PC-3 (cell line): ENCODE measurements around the gene ZFAND4. TPM values are rescaled to one million over a fixed set of nuclear protein-coding genes. Genes with fewer than 3 reads are reported as not detected.

ENCODE experiments used
- ATAC-seq: fragments of 200-7000 bp; cut with Tn5 transposase; 2 replicates; pipeline ENCODE4 v1.9.1; 2020; ENCODE audit warnings: mild to moderate bottlenecking, moderate library complexity
- BruUV-seq: library from RNA; stranded (reverse); fragments of 400-500 nt; replicated peaks from 2 replicates; lab custom pipeline; 2021; lab: Mats Ljungman, UMichigan
- CTCF ChIA-PET: fragments of 300-600 bp; sonication (Branson Sonifier 250); formaldehyde crosslinking; loops from one replicate; lab custom pipeline; 2022; ENCODE audit warnings: antibody characterized with exemption; lab: Charles Lee
- POLR2A ChIA-PET: fragments of 300-600 bp; sonication (Branson Sonifier 250); formaldehyde crosslinking; loops from one replicate; lab custom pipeline; 2022; ENCODE audit warnings: antibody characterized with exemption; ENCODE audit not compliant: unreplicated experiment; lab: Charles Lee
- DNase-seq: peaks from one replicate; pipeline ENCODE4 v3.0.0-alpha.2; 2015
- H2AFZ ChIP-seq: fragments of 300-600 bp; sonication (generic); 2 replicates; pipeline ENCODE4 v1.6.0; 2016; ENCODE audit warnings: antibody characterized with exemption, low read length
- H3F3A ChIP-seq: fragments of 300-600 bp; sonication (generic); one replicate; pipeline ENCODE4 v1.6.0; 2017; ENCODE audit warnings: antibody characterized with exemption, low read length, control low read depth, mild to moderate bottlenecking; ENCODE audit not compliant: unreplicated experiment
- H3K27ac ChIP-seq: fragments of 300-600 bp; sonication (generic); 2 replicates; pipeline ENCODE4 v1.5.1; 2016; ENCODE audit warnings: mild to moderate bottlenecking, low read length
- H3K27me3 ChIP-seq: fragments of 300-600 bp; sonication (generic); 2 replicates; pipeline ENCODE4 v1.6.1; 2016; ENCODE audit warnings: low read length, mixed read lengths
- H3K36me3 ChIP-seq: fragments of 300-600 bp; sonication (generic); 2 replicates; pipeline ENCODE4 v1.6.1; 2016; ENCODE audit warnings: low read depth, mixed run types, low read length, mixed read lengths
- H3K4me1 ChIP-seq: fragments of 300-600 bp; sonication (generic); 2 replicates; pipeline ENCODE4 v1.5.1; 2016; ENCODE audit warnings: low read length; ENCODE audit not compliant: insufficient read depth
- H3K4me2 ChIP-seq: fragments of 300-600 bp; sonication (generic); 2 replicates; pipeline ENCODE4 v1.6.0; 2016; ENCODE audit warnings: low read length
- H3K4me3 ChIP-seq: fragments of 300-600 bp; sonication (generic); 2 replicates; pipeline ENCODE4 v1.5.1; 2016; ENCODE audit warnings: mild to moderate bottlenecking, low read length, mixed read lengths
- H3K79me2 ChIP-seq: fragments of 300-600 bp; sonication (generic); 2 replicates; pipeline ENCODE4 v1.6.1; 2017; ENCODE audit warnings: low read length, mixed read lengths
- H3K9ac ChIP-seq: fragments of 300-600 bp; sonication (generic); 2 replicates; pipeline ENCODE4 v1.6.0; 2016; ENCODE audit warnings: mild to moderate bottlenecking, low read length
- H3K9me2 ChIP-seq: fragments of 300-600 bp; sonication (generic); replicated peaks from 2 replicates; pipeline ENCODE4 v1.6.1; 2016; ENCODE audit warnings: mixed run types, low read length, mixed read lengths
- H3K9me3 ChIP-seq: fragments of 300-600 bp; sonication (generic); 2 replicates; pipeline ENCODE4 v1.6.1; 2016; ENCODE audit warnings: low read length, mixed read lengths
- H4K20me1 ChIP-seq: fragments of 300-600 bp; sonication (generic); 2 replicates; pipeline ENCODE4 v1.6.1; 2016; ENCODE audit warnings: low read length, mixed read lengths
- EZH2 ChIP-seq: fragments of 300-600 bp; sonication (generic); IDR thresholded peaks from one replicate; pipeline ENCODE4 v1.6.1; 2017; ENCODE audit warnings: antibody characterized with exemption, mild to moderate bottlenecking, low read length; ENCODE audit not compliant: unreplicated experiment
- EZH2phosphoT487 ChIP-seq: fragments of 300-600 bp; sonication (generic); IDR thresholded peaks from 2 replicates; pipeline ENCODE4 v1.6.1; 2018; ENCODE audit warnings: mild to moderate bottlenecking, antibody characterized with exemption, low read length, borderline replicate concordance
- intact Hi-C: fragments of 100-400 bp; cut with micrococcal nuclease; formaldehyde crosslinking; loops from 2 replicates; pipeline ENCODE4 v1.9.0; 2023
- total RNA-seq: library from RNA; depleted of rRNA; stranded (reverse); fragments of >200 nt; gene quantifications from 2 replicates; pipeline ENCODE4 v1.2.3, GENCODE V29; 2014
- TF ChIP-seq, protein P1 (sequence below): fragments of 300-600 bp; sonication (generic); conservative IDR thresholded peaks from 2 replicates; pipeline ENCODE4 v1.5.1; 2017; ENCODE audit warnings: antibody characterized with exemption, low read depth, mild to moderate bottlenecking, low read length

ZFAND4 gene
- total RNA-seq, 1 experiment from 2014 or later = 8.7 TPM

DNA sequence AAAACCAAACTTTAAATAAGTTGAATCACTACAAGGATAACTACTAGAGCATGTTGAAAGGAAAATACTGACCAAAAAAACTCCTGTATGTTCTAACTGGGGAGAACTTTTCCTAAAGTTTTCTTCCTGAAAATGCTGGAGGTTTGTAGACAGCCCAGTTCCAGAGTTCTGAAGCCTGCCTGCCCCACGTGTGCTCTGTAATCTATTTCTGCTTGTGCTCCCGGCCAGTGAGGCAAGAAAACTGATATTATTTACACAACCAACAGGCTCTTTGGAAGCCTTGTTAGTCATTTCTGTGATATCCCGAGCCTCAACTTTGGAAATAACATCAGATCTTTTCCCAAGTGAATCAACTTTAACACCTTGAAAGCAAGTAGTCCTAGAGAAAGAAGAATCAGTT is 46.7 kb downstream of the ZFAND4 start:
- no peaks in the 10 kb centered on the region for H3F3A ChIP-seq
- no peak overlapping the region for H2AFZ ChIP-seq
- no peak overlapping the region for H3K4me2 ChIP-seq
- TF ChIP-seq, protein P1, sequence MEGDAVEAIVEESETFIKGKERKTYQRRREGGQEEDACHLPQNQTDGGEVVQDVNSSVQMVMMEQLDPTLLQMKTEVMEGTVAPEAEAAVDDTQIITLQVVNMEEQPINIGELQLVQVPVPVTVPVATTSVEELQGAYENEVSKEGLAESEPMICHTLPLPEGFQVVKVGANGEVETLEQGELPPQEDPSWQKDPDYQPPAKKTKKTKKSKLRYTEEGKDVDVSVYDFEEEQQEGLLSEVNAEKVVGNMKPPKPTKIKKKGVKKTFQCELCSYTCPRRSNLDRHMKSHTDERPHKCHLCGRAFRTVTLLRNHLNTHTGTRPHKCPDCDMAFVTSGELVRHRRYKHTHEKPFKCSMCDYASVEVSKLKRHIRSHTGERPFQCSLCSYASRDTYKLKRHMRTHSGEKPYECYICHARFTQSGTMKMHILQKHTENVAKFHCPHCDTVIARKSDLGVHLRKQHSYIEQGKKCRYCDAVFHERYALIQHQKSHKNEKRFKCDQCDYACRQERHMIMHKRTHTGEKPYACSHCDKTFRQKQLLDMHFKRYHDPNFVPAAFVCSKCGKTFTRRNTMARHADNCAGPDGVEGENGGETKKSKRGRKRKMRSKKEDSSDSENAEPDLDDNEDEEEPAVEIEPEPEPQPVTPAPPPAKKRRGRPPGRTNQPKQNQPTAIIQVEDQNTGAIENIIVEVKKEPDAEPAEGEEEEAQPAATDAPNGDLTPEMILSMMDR = no peak
- TF ChIP-seq EZH2phosphoT487 (no peak), EZH2 (no peak)
- DNase-seq = no peak
- no peaks in the 10 kb centered on the region for H3K36me3 ChIP-seq
- ChIA-PET POLR2A (no interaction called here), CTCF (no interaction called here)
- no peak overlapping the region for H3K27ac ChIP-seq
- H3K4me3 ChIP-seq = no peak overlapping the region
- no peaks in the 10 kb centered on the region for H4K20me1 ChIP-seq
- no peak for ATAC-seq
- H3K4me1 ChIP-seq = no peaks in the 10 kb centered on the region
- no peaks in the 10 kb centered on the region for H3K79me2 ChIP-seq
- H3K9me2 ChIP-seq = no peaks in the 10 kb centered on the region
- no peaks in the 10 kb centered on the region for H3K27me3 ChIP-seq
- BruUV-seq = no TSS peak
- no peak overlapping the region for H3K9ac ChIP-seq
- H3K9me3 ChIP-seq = no peaks in the 10 kb centered on the region
- intact Hi-C loops = no loop called here

DNA sequence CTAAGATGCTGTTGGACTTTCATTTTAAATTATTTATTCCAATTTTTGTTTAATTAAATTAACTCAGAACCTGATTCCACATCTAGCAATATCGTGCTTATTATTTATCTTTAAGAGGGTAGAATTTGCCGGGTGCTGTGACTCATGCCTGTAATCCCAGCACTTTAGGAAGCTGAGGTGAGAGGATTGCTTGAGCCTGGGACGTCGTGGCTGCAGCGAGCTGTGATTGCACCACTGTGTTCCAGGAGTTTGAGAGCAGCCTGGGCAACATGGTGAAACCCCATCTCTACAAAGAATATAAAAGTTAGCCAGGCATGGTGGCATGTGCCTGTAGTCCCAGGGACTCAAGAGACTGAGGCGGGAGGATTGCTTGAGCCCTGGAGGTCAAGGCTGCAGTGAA is 47.8 kb downstream of the ZFAND4 start:
- no peaks in the 10 kb centered on the region for H3K27me3 ChIP-seq
- H3K4me1 ChIP-seq = no peaks in the 10 kb centered on the region
- no peak overlapping the region for H2AFZ ChIP-seq
- no peaks in the 10 kb centered on the region for H4K20me1 ChIP-seq
- BruUV-seq = no TSS peak
- TF ChIP-seq, protein P1 = no peak
- no peak for TF ChIP-seq EZH2
- TF ChIP-seq EZH2phosphoT487 = no peak
- no peaks in the 10 kb centered on the region for H3F3A ChIP-seq
- DNase-seq (no peak), ATAC-seq (no peak)
- ChIA-PET CTCF (no interaction called here), POLR2A (no interaction called here)
- intact Hi-C loops = no loop called here
- H3K36me3 ChIP-seq = no peaks in the 10 kb centered on the region
- no peaks in the 10 kb centered on the region for H3K79me2 ChIP-seq
- H3K9me3 ChIP-seq = no peaks in the 10 kb centered on the region
- H3K9me2 ChIP-seq = no peaks in the 10 kb centered on the region
- no peak overlapping the region for H3K27ac ChIP-seq
- no peak overlapping the region for H3K4me2 ChIP-seq
- H3K4me3 ChIP-seq = no peak overlapping the region
- no peak overlapping the region for H3K9ac ChIP-seq

DNA sequence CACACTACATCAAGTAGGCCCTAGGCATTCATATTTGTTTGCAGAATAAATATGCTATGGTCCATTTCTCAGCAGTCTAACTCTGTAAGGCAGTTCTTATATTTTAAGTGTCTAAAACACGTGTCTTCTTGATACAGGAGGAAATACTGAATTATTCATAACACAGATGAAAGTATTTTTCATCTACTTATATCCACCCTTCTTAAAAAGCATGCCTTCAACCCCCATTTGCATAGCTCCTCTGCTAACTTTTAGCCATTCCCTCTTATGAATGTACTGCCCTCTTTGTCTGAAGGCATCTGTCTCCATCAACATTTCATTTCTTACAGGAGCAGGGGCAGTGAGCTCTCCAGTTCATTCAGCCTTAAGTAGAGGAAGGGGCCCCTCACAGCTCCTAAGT is 57.7 kb downstream of the ZFAND4 start:
- Histone ChIP-seq H3K27ac (no peak overlapping the region), H3K9me2 (no peaks in the 10 kb centered on the region), H3K27me3 (no peaks in the 10 kb centered on the region), H3F3A (no peaks in the 10 kb centered on the region), H3K9me3 (no peaks in the 10 kb centered on the region), H3K79me2 (no peaks in the 10 kb centered on the region), H3K4me2 (no peak overlapping the region), H3K36me3 (no peaks in the 10 kb centered on the region), H2AFZ (no peak overlapping the region), H4K20me1 (no peaks in the 10 kb centered on the region), H3K9ac (no peak overlapping the region), H3K4me1 (no peaks in the 10 kb centered on the region), H3K4me3 (no peak overlapping the region)
- DNase-seq = no peak
- intact Hi-C loops = no loop called here
- BruUV-seq = no TSS peak
- POLR2A ChIA-PET = no interaction called here
- CTCF ChIA-PET = no interaction called here
- no peak for TF ChIP-seq EZH2phosphoT487
- TF ChIP-seq EZH2 = no peak
- TF ChIP-seq, protein P1 = no peak
- no peak for ATAC-seq
